ENCODE measurements around the gene CD247.

DNA sequence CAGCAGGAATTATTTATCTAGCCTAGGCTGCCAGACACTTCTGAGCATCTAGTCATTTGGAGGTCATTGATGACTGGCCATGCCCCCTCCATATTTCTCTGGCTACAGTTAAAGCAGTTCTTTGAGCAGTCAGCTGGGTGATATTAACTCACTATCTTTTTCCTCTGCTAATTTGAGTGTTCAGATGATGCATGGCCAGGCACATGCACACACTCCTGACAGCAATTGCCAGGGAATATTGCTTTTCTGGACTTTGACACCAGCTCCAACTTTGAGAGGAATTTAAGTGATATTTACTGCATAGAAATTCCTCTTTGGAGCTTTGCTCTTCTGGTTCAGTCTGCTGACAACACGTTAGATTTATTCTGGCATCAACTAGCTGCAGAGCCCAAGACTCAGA, 52.6 kb downstream of the CD247 start:
- TF ChIP-seq EZH2 (IDR thresholded peaks at IDR 0.05; ENCODE audit: insufficient read depth, poor library complexity, severe bottlenecking) (no peak), EZH2phosphoT487 (IDR thresholded peaks at IDR 0.05; ENCODE audit: insufficient read depth, low read depth) (no peak)

All from GM23248 (cell line).